Cardiac muscle cell (in vitro differentiated cells and primary cell): ENCODE measurements around the gene NFRKB. TPM values are rescaled to one million over a fixed set of nuclear protein-coding genes. Genes with fewer than 3 reads are reported as not detected.
A peak's percentile ranks its signal among the peaks of the same experiment; 100 is the strongest.

Experiments
- DNase-seq, 2 donors: peaks; one replicate each; pipeline versions ENCODE4 v3.0.0 to v3.0.0-alpha.2; 2010 to 2017; ENCODE audit warnings: low read depth in 1 of 2, low spot score in 1 of 2
- H3K27ac ChIP-seq: fragments of 200-600 bp; sonication (generic); 2 replicates; pipeline ENCODE4 v1.5.1; 2016
- H3K27me3 ChIP-seq: fragments of 200-600 bp; sonication (generic); 2 replicates; pipeline ENCODE4 v1.6.0; 2016; ENCODE audit warnings: control low read depth
- H3K36me3 ChIP-seq: fragments of 200-600 bp; sonication (generic); 2 replicates; pipeline ENCODE4 v1.5.1; 2016; ENCODE audit warnings: control low read depth
- H3K4me1 ChIP-seq: fragments of 200-600 bp; sonication (generic); 2 replicates; pipeline ENCODE4 v1.8.1; 2017; ENCODE audit warnings: low read depth, mild to moderate bottlenecking, mixed run types
- H3K4me3 ChIP-seq: fragments of 200-600 bp; sonication (generic); 2 replicates; pipeline ENCODE4 v1.5.1; 2016; ENCODE audit warnings: mild to moderate bottlenecking
- H3K9me3 ChIP-seq: fragments of 200-600 bp; sonication (generic); 2 replicates; pipeline ENCODE4 v1.5.1; 2017; ENCODE audit warnings: low read depth, mild to moderate bottlenecking, control low read depth
- polyA plus RNA-seq: library from polyadenylated mRNA; unstranded; fragments of >200 nt; fragmentation: Nextera tagmentation; extraction: Ambion mirVana; gene quantifications from 2 replicates; pipeline ENCODE4 v1.2.1, GENCODE V29; 2016
- total RNA-seq: library from RNA; depleted of rRNA; stranded (reverse); fragments of >200 nt; gene quantifications from 2 replicates; pipeline ENCODE4 v1.2.3, GENCODE V29; 2016
- TF ChIP-seq, protein P1 (sequence below): IDR thresholded peaks from 2 replicates; pipeline ENCODE4 v1.5.1; 2012; ENCODE audit warnings: low read depth, mild to moderate bottlenecking, low read length

Gene NFRKB
- total and polyA plus RNA-seq, 2 experiments from 2014 or later = 43.7 to 44.2 TPM

- H3K4me3 ChIP-seq = no peak overlapping the region
- TF ChIP-seq, protein P1, sequence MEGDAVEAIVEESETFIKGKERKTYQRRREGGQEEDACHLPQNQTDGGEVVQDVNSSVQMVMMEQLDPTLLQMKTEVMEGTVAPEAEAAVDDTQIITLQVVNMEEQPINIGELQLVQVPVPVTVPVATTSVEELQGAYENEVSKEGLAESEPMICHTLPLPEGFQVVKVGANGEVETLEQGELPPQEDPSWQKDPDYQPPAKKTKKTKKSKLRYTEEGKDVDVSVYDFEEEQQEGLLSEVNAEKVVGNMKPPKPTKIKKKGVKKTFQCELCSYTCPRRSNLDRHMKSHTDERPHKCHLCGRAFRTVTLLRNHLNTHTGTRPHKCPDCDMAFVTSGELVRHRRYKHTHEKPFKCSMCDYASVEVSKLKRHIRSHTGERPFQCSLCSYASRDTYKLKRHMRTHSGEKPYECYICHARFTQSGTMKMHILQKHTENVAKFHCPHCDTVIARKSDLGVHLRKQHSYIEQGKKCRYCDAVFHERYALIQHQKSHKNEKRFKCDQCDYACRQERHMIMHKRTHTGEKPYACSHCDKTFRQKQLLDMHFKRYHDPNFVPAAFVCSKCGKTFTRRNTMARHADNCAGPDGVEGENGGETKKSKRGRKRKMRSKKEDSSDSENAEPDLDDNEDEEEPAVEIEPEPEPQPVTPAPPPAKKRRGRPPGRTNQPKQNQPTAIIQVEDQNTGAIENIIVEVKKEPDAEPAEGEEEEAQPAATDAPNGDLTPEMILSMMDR = no peak
- no peaks in the 10 kb centered on the region for H3K9me3 ChIP-seq
- peak overlapping the region; percentile 92 for H3K27ac ChIP-seq
- peaks cover 41% of the 10 kb centered on the region for H3K4me1 ChIP-seq
- H3K27me3 ChIP-seq = no peaks in the 10 kb centered on the region
- peaks cover 33% of the 10 kb centered on the region for H3K36me3 ChIP-seq
- DNase-seq = peak; percentile 78 to 94
These were observed 33.5 kb downstream of the NFRKB start for GRCh38 chr11:129861702-129862522.

GRCh38 chr11:129856036-129856435 lies 39.3 kb downstream of the NFRKB start:
- Histone ChIP-seq H3K9me3 (no peaks in the 10 kb centered on the region), H3K4me3 (no peak overlapping the region), H3K27ac (no peak overlapping the region), H3K36me3 (peaks cover 7% of the 10 kb centered on the region), H3K4me1 (peaks cover 27% of the 10 kb centered on the region), H3K27me3 (no peaks in the 10 kb centered on the region)
- no peak for DNase-seq
- TF ChIP-seq, protein P1 = no peak

DNA sequence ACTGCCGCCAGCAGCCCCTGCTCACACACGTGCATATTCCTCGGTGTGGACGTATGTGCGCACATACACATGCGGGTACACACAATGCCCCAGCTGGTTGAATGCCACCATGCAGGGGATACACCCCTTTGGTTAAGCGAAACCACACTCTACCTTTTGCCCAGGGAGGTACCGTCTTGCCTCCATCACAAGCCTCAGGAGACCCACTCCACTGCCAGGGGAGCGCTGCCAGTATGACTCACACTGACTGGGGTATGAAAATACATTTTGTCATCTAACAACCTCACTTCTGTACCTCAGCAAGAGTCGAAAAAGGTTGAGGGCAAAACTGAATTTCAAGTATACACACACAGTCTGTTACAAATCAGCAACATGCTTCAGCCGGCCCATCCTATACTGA lies 40.3 kb downstream of the NFRKB start:
- TF ChIP-seq, protein P1 = no peak
- DNase-seq = no peak
- no peaks in the 10 kb centered on the region for H3K27me3 ChIP-seq
- H3K9me3 ChIP-seq = no peaks in the 10 kb centered on the region
- peaks cover 27% of the 10 kb centered on the region for H3K4me1 ChIP-seq
- H3K36me3 ChIP-seq = peaks cover 7% of the 10 kb centered on the region
- H3K27ac ChIP-seq = no peak overlapping the region
- no peak overlapping the region for H3K4me3 ChIP-seq

DNA sequence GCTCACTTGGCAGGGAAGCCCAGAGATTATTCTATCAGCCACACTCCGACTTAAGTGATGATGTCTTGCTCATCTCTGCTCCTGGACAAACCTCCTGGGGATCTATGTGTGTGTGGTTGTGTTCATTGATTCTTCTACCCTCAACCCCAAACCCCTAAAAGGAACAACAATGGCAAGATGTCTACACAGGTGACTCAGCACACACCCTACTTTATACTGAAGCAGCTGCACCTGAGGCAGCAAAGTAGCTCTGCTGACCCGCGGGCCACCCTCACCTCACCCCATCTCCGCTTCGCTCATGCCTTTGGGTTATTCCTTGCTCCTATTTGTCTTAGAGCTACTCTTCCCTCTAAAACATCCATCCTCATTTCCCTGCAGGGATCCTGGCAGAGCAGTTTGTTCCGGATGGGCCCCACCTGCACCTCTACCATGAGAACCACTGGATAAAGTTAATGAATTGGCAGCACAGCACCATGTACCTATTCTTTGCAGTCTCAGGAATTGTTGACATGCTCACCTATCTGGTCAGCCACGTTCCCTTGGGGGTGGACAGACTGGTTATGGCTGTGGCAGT lies 41.1 kb downstream of the NFRKB start:
- Histone ChIP-seq H3K27ac (no peak overlapping the region), H3K36me3 (no peaks in the 10 kb centered on the region), H3K9me3 (no peaks in the 10 kb centered on the region), H3K27me3 (no peaks in the 10 kb centered on the region), H3K4me1 (peaks cover 27% of the 10 kb centered on the region), H3K4me3 (no peak overlapping the region)
- TF ChIP-seq, protein P1 = no peak
- no peak for DNase-seq

- Histone ChIP-seq H3K36me3 (no peaks in the 10 kb centered on the region), H3K4me1 (peaks cover 25% of the 10 kb centered on the region), H3K27ac (no peak overlapping the region), H3K27me3 (no peaks in the 10 kb centered on the region), H3K9me3 (no peaks in the 10 kb centered on the region), H3K4me3 (no peak overlapping the region)
- TF ChIP-seq, protein P1 = no peak
- DNase-seq = peak in 1 of 2 donors; percentile 58
These were observed 41.7 kb downstream of the NFRKB start for GRCh38 chr11:129853518-129854231.
